HG03342 (cell line): ENCODE data around the gene RSPH1.

Experiments
- ATAC-seq: cut with Tn5 transposase; IDR thresholded peaks from one replicate; pipeline ENCODE4 v1.9.1; 2021; ENCODE audit warnings: mild to moderate bottlenecking, moderate library complexity; ENCODE audit not compliant: unreplicated experiment

The RSPH1 gene

DNA sequence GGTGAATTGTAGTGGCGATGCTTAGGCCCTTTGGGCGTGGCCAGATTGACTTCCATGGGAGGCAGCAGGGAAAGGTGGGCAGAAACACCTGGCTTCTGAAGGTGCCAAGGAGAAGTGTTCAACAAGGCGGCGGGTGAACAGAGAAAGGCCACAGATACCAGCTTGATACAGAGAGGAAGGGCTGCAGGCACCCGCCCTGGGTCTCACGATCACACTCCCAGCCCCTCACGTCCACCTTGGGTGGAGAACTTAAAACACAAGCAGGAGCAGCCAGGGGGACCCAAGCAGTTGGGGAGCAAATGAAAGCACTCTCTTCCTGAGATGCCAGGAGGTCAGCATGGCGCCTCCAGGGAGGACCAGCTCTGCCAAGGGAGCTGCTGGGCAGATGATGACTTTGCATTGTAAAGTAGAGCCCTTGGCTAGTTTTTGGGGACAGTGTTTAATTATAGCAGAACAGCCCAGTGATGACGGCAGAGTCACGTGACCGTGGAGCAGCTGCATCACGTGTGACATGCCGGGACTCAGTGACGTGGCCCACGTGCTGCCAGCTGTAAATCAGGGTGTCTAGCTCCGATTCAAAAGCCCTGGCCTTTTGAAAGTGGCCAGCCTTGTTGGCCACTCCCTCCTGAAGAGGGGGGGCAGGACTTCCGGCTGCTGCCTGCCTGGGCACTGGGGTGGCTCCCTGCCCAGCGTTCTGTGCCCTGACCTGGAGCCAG, 36.6 kb upstream of the RSPH1 start:
- ATAC-seq, result no peak

DNA sequence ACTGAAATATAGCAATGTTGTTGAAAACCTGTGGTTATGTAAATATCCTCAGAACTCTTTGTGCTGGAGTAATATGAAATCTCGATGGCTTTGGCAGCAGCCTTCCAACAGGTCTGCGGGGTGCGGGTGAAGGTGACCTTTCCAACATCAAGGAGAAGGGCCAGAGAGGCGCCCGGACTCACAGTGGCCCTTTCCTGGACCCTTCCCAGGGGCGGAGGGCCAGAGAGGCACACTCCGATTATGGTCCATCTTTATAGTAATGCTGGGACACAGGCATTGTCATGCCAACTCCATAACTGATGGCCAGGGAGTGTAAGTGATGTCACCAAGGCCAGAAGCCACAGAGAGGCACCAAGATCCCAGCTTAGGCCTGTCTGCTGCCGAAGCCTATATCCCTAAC, 35.7 kb upstream of the RSPH1 start:
- no peak for ATAC-seq

- ATAC-seq, result no peak
Measured at GRCh38 chr21:42530167-42530518, 34.1 kb upstream of the RSPH1 start.

DNA sequence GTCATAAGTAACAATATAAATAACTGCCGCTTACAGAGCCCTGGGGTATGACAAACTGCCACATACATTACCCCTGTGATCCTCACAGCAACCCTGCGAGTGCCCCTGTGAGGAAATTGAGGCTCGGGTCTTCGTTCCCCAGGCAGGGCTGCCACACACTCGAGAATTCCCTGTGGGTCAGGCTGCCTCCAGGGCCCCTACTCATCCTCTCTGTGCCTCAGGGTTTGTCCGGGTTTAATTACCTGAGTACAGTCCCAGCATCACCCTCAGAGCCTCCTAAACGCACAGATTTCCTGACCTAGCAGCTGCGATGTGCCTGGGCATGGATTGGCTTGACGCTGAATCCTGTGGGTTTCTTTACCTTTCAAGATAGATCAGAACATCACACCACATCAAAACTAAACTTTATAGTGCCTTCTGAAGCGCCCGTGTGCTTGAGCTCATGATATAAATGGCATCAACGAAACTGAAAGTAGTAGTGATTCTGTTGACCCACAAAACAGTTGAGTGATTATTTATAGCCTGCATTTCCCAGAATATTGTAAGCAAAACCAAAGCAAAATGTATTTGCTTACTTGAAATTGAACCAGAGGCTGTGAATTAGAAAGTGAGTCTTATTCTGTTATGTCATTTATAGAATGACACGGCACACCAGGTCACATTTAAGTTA, 31.6 kb upstream of the RSPH1 start:
- no peak for ATAC-seq

DNA sequence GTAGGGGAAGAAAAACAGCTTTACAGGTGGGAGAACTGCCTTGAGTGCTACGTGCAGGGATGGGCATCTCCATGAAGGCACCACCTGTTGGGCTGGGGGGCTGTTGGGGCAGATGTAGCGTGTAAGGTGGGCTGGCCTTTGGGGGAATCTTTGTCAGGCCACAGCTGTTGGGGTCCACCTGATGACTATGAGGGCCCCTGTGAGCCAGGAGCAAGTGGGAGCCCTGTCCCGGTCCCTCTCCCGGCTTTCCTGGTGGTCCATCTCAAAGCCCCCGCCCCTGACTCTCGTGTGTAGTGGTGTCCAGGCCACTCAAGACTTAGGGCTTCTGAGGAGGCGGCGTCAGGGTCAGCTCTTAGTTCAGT, 31.1 kb upstream of the RSPH1 start:
- no peak for ATAC-seq

- no peak for ATAC-seq
Measured at GRCh38 chr21:42526379-42526727, 30.3 kb upstream of the RSPH1 start.

DNA sequence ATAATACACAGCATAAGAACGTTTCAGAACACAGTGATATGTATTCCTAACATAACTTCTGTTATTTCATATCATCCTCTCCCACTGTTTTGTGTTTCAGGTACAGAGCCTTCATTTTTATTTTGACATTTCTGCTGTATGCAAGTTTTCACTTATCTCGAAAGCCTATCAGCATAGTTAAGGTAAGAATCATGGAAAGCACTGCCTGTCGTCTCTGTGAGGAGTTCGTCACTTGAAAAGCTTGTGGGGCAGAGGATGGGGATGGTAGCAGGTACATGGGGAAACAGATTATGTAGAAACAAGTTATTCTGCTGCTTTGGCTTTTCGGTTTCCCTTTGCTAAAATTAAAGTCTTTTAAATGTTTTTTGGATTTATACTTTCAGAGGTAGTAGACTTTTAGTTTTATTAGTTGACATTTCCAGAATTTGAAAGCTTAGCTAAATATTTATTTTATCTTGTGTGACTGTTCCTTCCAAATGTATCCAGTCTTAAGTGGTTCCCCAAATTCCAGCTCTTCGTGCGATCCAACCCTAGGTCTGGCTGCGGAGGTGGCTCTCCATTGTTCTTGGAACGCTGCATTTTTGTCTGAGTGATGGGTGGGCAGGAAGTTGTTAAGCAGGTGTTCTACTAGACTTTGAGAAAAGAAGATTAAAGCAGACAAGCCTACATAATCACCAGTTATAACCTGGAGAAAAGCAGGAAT, 29.8 kb upstream of the RSPH1 start:
- no peak for ATAC-seq

GRCh38 chr21:42525029-42525581, 29.1 kb upstream of the RSPH1 start:
- ATAC-seq, result peak; percentile 19

GRCh38 chr21:42524341-42525028, 28.5 kb upstream of the RSPH1 start:
- ATAC-seq, result peak; percentile 67

GRCh38 chr21:42523941-42524340, 27.9 kb upstream of the RSPH1 start:
- no peak for ATAC-seq

DNA sequence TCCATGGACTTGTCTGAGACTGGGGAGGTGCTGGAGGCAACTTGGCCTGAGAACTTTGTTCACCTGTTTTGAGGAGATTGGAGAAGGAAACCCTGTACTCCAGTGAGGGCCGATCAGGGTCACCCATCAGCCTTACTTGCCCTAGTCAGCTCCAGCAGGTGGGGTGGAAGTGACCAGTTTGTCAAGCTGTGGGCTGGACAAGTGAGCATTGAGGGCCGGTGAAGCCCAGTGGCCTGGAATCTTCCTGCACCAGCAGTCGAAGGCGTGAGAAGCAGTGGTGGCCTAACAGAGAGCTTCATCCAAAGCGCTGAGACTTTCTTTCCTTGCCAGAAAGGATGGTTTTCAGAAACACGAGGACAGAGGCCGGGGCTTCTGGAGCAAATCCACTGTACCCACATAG, 27.2 kb upstream of the RSPH1 start:
- no peak for ATAC-seq

- ATAC-seq, result no peak
Measured at GRCh38 chr21:42522771-42523170, 26.7 kb upstream of the RSPH1 start.

- ATAC-seq, result no peak
Measured at GRCh38 chr21:42522271-42522670, 26.2 kb upstream of the RSPH1 start.

- no peak for ATAC-seq
Measured at GRCh38 chr21:42521805-42522204, 25.8 kb upstream of the RSPH1 start.

DNA sequence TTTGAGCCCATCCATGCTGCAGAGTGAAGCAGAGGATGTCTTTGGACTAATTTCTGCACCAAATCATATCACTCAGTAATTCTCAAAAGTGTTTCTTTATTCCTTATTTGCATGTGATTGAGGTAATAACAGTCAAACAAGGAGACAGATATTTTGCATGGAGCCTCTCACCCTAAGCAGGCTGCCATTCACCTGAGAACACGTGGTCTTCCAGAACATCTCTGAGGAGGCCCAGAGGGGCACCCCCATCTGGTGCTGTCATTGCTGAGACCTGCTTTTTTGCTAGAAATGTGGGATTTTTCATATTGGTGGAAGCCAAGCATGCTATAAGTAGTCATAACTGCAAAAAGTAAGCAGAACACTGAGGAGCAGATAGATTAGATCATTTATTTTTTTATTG, 25.4 kb upstream of the RSPH1 start:
- ATAC-seq, result no peak

DNA sequence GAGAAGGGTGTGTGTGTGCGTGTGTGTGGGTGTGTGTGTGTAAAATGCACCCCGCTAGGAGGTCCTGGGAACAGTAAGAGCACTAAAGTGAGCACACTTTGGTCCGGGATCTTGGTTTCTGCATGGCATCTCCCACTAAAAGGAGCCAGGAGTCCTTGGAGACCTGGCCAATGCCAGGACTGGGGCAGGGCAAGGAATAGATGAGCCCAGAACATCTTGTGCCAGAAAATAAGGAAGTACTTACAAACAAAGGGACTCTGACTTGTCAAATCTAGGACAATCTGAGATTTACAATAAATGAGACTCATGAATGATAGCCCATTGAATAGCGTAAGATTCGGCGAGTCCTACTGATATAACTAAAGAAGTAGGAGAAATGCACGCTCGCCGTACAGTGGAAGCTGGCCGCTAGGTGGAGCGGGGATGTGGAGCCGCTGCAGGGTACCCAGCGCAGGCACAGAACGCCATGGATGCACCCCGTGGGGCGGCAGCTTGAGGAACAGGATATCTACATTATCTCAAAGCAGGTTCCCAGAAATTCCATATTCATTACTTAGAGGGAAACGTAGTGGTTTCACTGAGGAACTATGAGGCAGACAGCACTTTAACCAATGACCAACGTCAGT, 24.7 kb upstream of the RSPH1 start:
- no peak for ATAC-seq

DNA sequence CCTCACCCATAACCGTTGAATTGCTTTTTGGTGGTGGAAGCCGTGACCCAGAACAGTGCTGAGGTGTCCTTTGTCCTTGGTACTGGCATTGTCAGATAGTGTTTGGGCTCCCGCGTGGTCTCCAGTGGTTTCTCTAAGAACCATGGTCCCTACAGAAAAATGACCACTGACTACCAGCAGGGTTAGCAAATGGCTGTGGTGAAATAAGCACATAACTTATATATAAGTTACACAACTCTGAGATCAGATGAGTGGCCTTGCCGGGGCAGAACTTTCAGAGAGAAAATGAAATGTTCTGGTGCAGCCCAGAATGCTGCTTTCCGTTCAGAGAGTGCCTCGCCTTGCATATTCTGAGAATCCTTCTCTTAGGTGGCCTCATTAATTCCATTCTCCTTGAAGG, 22.6 kb upstream of the RSPH1 start:
- no peak for ATAC-seq

DNA sequence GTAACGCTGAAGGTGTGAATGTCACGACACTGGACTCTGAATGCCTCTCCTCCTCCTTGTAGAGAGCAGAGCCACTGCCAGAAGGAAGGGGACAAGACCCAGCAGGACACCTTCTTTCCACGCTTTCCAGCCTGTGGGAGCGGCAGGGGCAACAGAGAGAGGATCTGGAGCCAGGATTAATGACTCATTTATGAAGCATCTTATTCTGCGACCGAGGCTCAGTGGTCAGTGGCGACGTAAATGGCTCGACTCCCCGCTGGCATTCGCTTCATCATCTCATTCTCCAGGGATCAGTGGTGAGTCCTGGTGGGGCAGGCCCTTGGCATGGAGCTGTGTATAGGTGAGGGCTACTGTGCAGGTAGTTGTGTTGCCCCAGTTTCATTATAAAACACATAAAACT, 22.2 kb upstream of the RSPH1 start:
- ATAC-seq, result no peak

DNA sequence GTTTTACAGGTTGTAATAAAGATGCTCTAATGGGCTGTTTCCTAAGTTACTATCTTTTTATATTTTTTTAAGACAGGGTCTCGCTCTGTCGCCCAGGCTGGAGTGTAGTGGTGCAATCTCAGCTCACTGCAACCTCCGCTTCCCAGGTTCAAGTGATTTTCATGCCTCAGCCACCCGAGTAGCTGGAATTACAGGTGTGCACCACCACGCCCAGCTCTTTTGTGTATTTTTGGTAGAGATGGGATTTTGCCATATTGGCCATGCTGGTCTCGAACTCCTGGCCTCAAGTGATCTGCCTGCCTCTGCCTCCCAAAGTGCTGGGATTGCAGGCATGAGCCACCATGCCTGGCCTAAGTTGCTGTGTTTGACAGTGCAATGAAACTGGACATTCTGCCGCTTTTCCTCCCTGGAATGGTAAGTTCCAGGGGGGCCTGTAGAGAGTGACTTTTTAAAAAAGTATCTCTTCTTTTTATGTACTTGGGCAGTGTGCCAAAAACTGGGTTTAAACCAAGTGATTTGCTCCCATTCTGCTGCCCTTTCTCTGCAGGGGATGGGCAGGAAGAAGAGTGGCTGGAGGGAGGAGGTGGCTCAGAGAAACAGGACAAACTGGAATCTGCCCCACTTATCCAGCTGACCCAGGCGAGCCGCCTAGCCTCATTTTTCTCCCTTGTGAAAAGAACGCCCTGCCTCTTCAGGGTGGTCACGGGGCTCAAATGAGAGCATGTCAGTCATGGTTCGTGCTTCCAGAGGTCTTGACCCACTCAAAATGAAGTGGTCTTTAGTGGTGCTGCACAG, 19.9 kb upstream of the RSPH1 start:
- ATAC-seq, result no peak

DNA sequence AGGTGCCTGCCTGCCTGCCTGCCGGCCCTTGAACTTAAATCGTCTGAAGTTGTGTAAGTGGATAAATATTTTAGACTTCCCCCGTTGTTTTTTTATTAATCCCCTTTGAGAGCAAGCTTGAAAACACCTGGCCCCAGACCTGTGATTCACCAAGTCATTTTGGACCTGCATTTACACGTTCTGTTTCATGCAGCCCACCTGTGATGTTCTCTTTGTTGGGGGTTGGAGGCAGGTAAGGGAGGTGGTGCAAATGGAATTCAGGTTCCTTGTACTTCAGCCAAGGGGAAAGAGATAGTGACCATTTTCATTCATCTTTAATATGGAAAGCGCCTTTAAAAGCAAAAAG, 18.8 kb upstream of the RSPH1 start:
- ATAC-seq, result no peak
